DND-41 (cell line): Measurements from ENCODE around the gene MYBBP1A.

Experiments used
- EZH2 ChIP-seq: IDR thresholded peaks from 3 replicates; pipeline ENCODE4 v1.6.1; 2012; ENCODE audit warnings: borderline replicate concordance, low read depth, mild to moderate bottlenecking, moderate library complexity, low read length, inconsistent platforms; ENCODE audit not compliant: severe bottlenecking
- TF ChIP-seq, protein P1 (sequence below): IDR thresholded peaks from 2 replicates; pipeline ENCODE4 v1.5.1; 2012; ENCODE audit warnings: borderline replicate concordance, low read length, moderate library complexity, mild to moderate bottlenecking; ENCODE audit not compliant: poor library complexity, severe bottlenecking; ENCODE audit errors: extremely low read depth

DNA sequence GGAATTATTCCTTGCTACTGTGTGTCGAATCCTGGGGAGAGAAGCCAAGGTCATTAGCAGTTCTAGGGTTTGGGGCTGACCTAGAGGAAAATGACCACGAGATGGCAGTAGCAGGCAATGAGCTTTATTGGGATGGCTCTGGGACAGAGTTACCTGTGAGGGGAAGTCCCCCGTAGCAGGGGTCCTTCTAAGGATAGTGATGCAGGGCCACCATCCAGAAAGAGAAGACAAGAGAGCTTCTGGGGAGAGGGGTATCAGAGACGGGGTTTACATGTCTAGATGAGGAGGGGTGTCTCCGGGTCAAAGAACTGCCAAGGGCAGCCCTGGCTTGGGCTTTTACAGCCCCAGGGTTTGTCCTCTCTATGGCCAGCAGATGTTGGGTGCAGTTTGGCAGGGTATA, 11.6 kb upstream of the MYBBP1A start:
- TF ChIP-seq EZH2, result no peak
- TF ChIP-seq, protein P1, sequence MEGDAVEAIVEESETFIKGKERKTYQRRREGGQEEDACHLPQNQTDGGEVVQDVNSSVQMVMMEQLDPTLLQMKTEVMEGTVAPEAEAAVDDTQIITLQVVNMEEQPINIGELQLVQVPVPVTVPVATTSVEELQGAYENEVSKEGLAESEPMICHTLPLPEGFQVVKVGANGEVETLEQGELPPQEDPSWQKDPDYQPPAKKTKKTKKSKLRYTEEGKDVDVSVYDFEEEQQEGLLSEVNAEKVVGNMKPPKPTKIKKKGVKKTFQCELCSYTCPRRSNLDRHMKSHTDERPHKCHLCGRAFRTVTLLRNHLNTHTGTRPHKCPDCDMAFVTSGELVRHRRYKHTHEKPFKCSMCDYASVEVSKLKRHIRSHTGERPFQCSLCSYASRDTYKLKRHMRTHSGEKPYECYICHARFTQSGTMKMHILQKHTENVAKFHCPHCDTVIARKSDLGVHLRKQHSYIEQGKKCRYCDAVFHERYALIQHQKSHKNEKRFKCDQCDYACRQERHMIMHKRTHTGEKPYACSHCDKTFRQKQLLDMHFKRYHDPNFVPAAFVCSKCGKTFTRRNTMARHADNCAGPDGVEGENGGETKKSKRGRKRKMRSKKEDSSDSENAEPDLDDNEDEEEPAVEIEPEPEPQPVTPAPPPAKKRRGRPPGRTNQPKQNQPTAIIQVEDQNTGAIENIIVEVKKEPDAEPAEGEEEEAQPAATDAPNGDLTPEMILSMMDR, result peak; percentile 77
